ENCODE measurements around the gene GUCA1A.

The GUCA1A gene

DNA sequence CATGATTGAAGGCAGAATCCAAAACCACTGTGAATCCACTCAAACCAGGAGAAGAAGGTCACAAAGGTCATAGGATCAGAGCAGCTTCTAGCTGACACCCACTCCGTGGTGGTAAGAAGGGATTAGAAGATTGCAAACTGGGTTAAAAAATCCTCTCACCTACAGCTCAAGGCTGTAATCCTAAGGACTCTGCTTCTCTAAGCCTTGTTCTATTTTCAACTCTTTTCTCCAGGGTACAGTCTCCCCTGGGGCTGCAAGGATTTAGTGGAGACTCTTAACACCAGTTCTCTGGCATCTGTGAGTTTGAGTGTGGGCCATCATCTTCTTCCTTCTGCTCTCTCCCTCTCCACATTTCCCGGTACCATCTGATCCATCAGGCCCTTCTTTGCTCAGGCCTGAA is at the start of gene GUCA1A:
Gene GUCA1A (plus strand): TSS at position 264 of the 400 bp plus-strand sequence. CDS start 250 bp downstream, outside the sequence.
- DNase-seq, result no peak

DNA sequence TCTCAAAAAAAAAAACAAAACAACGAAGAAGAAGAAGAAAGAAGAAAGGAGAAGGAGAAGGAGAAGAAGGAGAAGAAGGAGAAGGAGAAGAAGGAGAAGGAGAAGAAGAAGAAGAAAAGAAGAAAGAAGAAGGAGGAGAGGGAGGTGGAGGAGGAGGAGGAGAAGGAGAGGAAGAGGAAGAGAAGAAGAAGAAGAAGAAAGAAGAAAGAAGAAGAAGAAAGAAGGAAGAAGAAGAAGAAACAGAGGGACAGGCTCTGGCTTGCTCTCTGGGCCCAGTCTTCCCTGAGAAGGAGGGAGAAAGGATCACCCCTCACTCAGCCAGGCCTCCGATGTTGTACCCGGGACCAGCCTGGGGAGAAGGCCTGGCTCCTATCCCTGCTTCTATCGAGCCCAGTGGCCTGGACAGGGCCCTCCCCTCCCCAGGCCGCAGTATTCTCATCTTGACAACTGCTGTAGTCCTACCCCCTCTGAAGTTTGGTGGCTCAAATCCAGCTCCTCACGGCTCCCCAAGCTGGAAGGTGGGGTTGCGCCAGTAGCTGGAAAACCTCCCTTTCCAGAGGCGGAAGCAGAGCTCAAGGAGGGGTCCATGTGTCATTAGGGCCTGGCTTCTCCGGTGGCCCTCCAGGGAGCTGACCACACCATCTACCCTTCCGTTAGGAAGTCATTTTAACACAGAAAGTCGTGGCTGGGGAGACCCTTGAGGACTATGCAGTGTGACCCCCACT is 49.6 kb upstream of the GUCA1A start:
- DNase-seq, result no peak

DNA sequence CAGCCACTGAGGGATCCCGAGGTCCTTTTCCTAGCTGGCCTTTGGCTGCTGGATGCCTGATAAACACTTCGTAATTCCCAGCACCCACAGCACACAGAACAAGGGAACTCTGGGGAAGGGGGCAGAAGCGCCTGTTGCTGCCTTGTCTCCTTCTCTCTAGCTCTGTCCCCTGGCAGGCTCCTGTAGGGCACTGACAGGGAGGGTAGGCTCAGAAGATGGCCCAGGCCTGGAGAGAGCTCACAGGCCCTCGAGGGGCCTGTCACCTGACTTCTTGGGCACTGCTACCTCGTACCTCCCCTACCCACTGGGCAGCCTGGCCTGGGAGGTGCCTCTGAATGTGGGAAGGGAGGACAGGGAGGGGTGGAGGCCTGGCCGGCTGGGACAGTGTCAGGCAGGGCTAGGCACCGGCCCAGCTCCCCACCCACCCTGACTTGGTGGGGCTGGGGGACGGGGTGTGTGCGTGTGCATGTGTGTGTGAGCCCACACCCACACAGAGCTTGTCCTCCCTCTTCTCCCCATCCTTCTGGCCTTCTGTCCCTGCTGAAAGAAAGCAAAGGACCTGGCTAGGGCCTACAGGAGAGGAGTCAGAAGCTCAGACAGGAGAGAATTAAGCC is 48.8 kb upstream of the GUCA1A start:
- DNase-seq, result no peak

DNA sequence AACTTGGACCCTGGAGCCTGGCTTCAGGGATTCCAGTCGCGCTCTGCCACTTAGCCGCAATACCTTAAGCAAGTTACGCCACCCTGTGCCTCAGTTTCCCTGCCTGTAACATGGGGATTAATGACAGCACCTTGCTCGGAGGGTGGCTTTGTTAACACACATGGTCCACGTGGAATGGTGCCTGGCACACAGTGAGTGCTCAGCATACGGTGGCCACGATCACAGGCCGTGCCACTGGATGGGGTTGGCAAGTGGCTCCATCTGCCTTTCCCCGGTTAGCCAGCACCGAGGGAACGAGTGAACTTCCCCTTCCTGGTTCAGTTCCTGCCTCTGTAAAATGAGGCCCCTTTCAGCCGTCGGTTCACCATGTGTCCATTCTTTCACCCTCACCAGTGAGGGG is 47.9 kb upstream of the GUCA1A start:
- no peak for DNase-seq

DNA sequence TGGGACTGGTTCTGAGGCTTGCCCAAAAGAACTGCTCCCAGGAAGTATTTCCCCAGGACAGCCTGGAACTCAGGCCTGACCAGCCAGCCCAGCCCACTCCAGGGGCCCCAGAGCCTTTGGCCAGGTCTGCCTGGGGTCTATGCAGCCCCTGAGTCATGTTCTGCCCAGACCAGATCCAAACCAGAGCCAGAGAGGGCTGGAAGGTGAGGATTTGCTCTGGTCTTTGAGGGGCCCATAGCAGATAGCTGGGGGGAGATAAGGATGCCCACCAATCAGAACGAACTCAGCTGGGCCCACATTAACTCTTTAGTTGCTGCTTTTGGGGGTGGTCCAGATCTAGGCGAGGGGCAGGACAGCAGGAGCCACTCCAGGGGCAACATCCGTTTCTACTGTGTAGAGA is 47.5 kb upstream of the GUCA1A start:
- no peak for DNase-seq

DNA sequence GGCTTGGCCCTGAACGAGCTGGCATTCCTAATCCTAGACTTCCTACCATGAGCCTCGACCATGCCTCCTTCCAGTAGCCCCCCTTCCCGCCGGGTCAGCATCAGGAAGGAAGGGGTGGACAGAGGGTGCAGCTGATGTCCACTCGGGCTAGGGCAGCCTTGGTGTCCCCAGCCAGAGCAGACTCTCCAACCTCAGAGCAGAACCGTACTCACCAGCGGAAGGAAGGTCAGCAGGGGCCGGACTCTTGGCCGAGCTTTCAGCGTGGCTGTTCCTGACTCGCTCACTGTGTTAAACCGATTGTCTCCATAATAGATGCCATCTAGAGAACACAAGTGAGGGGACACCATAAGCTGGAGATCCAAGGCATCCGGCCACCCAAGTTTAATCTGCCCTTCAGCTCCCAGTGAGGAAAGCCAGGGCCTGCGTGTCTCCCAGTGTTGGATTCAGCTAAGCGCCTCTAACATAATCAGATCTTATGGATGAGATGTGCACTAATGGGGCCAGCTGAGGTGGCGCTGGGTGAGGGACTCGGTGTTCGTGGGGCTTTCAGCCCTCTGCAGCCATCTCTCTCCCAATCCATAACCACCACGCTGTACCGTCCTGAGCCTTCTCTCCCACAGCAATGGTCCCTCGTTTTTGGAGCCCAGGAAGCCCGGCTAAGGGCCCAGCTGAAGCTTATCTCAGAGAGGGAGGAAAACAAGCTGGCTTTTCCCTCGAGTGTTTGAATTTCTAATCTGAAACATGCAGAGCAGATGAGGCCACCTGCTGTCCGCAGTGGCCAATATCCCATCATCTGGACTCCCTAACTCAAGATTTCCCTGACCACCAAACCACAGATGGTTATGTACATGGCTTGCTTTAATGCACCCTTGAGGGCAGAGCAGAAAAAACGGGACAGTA is 44.5 kb upstream of the GUCA1A start:
- no peak for DNase-seq

DNA sequence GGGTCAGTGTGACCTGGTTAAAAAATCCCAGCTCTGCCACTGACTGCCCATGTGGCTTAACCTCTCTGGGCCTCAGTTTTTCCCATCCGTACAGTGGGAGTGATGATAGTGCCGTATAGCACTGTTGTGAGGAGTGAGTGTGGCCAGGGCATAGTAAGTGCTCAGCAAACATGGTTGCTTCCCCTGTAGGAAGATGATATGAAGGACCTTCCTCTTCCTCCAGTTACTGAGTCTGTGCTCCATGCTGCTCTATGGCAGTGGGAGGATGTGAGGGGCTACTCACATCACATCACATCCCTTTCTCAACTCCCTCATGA is 43.8 kb upstream of the GUCA1A start:
- no peak for DNase-seq

DNA sequence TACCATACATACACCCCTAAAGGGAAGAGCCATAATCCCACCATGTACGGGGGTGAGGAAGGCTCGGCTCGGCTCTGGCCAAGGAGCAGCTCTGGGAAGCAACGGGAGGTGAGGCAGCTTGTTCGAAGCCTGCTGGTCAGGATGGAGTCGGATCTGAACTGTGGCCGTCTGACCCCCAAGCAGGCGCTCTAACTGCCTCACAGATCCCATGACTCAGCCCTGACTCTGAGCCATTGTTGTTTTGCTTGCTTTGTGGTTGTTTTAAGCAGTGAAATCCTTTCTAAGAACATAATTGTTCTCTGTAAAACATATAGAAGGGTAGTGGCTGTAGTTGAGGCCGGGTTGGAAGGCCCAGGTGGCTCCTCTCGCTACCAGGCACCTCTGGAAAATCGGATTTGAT is 41.6 kb upstream of the GUCA1A start:
- DNase-seq, result no peak

DNA sequence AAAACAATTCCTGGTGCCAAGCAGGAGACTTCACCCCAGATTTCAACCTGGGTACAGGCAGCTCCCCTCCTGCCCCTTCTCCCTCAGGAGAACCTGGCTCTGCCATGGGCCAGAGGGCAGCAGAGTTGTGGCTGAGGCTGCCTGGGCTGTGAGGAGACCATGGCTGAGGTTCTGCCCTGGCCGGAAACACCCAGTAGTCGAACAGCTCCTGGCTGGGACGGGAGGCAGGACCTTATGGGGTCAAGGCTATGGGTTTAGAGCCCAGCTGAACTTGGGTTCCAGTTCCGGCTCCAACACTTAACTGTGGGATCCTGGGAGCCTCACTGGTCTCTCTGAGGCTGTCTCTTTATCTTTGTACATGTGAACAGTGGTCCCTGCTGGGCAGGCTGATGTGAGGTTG is 39.2 kb upstream of the GUCA1A start:
- no peak for DNase-seq

DNA sequence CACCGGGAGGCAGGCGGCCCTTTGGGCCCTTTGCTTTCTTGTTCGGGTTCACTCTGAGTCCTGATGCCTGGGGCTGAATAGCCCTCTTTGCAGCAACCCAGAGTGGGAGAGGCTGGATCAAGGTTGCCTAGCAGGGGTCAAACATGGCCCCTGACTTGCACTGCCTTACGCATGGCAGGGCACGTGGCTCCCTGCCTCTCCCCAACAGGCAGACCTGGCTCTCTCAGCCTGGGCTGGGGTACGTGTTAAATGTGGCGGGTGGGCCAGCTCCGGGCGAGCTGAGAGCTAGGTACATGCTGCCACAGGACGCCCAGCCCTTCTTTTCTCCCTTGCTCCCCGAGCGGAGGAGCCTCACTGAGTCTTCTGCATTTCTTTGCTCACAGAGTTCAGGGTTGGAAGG is 38.0 kb upstream of the GUCA1A start:
- no peak for DNase-seq

DNA sequence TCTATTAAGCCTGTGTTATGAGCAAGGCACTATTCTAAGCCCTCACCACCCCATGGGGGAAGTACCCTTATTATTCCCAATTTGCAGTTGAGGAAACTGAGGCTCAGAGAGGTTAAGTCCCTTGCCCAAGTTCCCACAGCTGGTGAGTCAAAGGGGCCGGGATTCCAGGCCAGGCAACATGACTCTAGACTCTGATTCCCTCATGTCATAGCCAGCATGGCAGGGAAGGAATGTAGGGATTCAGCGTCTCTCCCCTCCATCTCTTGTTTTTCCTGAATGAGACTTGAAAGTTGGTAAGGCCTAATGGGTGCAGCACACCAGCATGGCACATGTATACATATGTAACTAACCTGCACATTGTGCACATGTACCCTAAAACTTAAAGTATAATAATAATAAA is 37.4 kb upstream of the GUCA1A start:
- no peak for DNase-seq

DNA sequence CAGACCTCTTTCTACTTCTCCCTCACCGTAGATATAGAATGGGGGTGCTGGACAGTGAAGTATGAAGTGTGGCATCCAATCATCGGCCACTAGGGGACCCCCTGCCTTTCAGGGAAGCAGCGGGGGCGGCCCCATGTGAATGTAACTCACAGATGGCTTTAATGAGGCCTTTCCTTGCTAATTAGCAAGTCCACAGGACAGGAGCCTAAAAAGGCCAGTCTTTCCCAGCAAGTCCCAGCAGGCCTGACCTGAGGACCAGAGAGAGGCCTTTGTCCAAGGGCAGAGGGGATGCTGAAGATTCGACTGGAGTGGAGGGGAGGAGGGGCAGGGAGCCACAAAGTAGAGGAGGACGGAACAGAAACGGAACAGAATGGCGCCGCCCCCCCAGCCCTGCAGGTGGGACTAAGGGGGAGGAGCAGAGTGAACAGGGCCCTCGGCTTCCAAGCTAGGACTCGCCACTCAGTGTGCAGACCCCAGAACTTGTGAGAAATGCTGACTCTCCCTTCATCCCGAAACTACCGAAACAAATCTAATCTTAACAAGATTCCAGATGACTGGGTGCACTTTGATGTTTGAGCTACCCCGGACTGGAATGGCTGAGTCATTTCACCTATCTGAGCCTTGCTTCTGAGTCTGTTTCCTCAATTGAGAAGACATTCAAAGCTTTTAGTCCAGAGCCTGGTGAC is 36.5 kb upstream of the GUCA1A start:
- DNase-seq, result no peak

DNA sequence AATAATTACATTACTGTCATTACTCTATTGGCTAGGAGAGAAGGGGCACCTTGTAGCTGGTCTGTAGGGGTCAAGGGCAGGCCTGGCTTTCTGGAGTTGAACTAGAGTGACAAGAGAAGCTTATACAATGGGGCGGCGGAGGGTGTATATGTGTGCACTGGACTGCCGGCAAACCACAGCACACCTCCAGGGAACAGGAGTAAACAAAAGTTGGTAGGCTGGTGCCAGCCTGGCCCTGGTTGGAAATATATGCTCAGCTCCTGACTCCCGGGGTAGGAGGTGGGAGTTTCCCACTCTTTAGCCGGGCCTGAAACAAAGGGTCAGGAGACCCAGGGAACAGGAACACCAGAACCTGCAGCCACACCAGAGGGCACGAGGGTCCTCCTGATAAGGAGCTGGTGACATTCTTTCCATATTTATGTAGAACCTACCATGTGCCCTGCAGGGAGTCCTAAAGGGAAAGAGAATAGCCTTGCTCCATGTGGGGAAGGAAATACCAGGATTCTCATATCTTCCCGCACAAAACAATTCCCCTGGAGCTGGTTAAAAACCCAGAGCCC is 35.9 kb upstream of the GUCA1A start:
- DNase-seq, result no peak

DNA sequence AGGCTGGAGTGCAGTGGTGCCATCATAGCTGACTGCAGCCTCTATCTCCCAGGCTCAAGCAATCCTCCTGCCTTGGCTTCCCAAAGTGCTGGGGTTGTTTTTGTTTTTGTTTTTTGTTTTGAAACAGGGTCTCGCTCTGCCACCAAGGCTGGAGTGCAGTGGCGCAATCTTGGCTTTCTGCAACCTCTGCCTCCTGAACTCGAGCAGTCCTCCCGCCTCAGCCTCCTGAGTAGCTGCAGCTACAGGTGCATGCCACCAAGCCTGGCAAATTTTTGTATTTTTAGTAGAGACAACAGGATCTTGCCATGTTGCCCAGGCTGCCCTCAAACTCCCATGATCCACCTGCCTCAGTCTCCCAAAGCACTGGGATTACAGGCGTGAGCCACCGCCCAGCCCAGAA is 35.0 kb upstream of the GUCA1A start:
- DNase-seq, result no peak

DNA sequence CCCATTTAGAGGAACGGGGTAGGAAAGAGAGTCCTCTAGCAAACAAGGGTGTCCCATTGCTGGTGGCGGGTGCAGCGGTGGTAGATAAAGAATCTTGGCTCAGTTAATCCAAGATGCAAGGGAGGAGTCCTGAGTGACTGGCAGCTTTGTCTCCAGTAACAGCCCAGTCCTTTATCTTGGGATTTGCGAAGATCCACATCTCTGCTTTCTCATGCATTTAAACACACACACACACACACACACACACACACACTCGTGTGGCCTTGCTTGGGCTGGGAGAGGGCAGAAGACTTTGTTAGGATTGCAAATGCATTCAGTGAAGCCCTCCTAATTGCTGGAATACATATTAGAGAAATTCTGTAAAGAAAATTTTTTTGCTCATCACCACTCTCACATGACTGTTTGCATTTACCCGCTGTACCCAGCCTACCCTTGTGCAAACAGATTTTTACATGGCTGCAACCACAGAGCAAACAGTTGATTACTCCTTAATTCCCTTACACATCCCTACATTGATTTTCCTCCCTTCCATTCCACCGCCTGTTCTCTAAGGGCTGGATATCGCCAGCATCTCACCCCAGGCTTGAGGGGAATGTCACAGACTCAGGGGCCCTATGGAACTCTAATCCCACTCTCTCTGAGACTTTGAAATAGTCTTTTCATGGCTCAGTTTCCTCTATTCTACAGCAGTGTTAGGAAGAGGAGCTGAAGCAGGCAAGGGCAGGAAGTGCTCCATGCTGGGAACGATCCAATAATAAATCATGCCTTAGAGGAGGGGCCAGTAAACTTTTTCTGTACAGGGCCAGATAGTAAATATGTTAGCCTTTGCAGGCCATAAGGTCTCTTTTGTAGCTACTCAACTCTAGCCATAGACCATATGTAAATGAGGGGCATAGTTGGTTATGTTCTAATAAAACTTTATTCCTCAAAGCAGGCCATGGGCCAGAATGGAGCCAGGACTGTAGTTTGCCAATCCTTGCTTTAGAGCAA is 34.2 kb upstream of the GUCA1A start:
- DNase-seq, result no peak

DNA sequence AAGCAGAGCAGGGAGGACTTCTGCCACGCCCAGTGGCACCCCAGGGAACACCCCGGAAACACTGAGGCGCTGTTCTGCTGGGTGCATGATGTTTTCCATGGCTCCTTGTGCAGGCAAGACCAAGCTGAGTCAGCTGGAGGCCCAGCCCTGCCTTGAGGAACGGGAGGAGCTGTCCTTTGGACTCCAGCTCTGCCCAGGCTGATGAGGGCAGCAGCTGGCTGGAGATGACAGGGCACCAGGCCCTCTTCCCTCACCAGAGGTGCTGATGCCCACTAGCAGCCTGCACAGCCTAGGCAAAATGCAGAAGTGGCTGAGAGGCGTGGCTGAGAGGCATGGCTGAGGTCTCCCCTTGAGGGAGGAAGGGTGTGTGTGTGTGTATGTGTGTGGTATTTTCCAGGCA is 33.1 kb upstream of the GUCA1A start:
- DNase-seq, result no peak

DNA sequence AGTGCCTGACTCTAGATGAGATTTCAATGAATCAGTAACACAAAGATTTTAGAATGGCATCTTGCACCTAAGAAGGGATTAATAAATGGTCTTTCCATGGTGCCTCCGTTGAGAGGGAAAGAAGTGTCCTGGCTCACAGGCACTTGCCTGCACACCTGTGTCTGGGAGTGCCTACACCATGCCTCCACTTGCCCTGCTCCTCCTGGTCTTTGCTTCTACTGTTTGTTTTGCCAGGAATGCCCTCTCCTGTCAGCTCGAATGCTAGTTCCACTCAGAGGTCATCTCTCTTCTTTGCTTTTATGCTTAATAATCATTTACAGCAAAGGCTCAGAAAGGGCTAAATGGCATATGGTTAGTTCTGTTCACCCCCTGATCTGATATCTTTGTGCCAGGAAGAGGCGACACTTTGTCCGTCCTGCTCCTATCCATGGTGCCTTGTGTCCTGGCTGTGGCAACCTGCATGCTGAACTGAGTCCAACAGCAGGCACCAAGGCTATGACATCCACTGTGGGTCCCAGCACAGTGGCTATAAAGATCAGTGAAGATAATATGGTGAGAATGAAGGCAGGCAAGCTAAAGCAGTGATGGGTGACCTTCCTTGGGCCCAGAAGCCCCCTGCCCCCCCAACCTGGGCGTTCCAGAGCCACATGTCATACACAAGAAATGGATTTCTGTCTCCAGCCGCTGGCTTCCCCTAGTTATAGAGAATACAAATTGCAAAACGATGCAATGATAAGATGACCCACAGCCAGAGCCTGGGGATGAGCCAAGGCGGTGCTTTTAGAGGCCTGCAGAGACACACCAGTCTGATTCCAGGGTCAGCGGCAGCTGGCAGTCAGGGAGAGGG is 32.2 kb upstream of the GUCA1A start:
- no peak for DNase-seq

DNA sequence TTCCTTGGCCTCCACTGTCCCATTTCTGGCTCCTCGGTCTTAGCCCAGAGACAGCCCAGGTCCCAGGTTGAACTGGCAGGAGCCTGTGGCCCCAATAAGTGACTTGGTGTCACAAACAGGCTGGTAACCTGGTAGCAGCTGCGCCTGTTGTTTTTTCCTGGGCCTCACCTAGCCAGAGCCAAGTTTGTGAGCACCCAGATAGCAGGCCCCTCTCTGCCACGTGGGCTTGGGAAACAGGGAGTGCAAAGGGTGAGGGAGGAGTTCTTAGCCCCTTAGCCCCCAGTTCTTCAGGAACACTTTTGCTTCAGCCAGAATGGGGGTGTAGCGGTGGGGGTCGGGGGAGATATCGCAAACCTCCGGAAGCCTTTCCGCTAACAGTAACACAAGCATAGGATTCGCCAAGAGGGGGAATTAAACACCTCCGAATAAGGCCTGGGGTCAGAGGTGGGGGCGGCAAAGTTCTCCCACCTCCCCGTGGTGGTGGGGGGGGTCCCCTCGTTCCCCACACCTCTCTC is 31.5 kb upstream of the GUCA1A start:
- no peak for DNase-seq

DNA sequence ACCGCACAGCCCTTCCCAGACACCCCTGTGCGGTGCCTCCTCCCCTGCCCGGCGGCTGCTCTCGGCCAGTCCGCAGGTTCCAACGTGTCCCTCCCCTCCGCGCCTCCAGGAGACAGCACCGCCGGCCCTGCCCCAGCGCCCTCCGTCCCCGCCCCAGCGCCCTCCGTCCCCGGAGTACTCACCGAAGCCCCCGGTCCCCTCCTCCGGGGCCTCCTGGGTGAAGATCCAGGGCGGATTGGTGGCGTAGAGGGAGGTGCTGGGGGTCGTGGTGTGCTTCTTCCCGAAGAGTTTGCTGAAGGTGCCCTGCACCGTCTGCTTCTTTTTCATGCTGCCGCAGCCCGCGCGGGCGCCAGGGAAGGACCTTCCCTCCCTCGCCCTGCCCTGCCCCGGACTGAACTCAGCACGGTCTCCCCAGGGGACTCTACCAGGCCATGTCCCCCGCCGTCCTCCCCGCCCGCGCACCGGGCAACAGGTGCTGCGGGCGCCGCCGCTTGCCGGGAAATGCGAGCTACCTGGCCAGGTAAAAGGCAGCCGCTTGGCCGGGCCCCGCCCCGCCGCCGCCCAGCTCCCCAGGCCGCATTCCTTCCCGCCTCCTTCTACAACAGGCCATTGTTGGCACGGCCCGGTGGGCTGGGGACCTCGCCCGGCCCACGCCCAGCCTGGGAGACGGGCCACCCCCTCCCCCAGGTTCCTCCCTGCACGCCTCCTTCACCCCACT is 30.9 kb upstream of the GUCA1A start, which contains the start of gene C6orf132:
Gene C6orf132 (minus strand): TSS at position 503 of the 718 bp plus-strand sequence. CDS start 176 bp downstream, at position 327.
- peak; percentile 38 for DNase-seq

DNA sequence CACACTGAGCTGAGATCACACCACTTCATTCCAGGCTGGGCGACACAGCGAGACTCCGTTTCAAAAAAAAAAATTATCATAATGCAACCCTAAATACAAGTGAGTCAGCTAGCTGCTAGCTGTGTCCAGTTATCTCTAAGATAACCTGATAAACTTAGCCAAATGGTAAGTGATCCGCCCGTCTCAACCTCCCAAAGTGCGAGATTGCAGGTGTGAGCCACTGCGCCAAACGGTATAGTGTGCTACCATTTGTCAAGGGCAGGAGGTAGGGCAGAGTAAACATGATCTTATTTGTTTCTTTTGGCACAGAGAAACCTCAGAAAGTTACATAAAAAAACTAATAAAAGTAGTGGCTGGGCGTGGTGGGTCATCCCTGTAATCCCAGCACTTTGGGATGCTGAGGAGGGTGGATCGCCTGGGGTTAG is 26.0 kb upstream of the GUCA1A start:
- DNase-seq, result no peak

All from NCI-H748 treated with DMSO at 0.1 percent for 48 hours (cell line).